Fibroblast of mammary gland (primary cell): Measurements from ENCODE around the gene SMDT1.
A peak's percentile ranks its signal among the peaks of the same experiment; 100 is the strongest.
"Not testable (repeated sequence)": the region's sequence is repeated elsewhere in the genome, so short reads cannot be mapped to it uniquely, and the experiment has no call there.

Experiments used
- DNase-seq: peaks from one replicate; pipeline ENCODE4 v3.0.0-alpha.2; 2010; ENCODE audit warnings: low read depth
- H3K4me3 ChIP-seq: 2 replicates; pipeline ENCODE4 v1.5.1; 2011; ENCODE audit warnings: low read depth, mild to moderate bottlenecking, low read length, moderate library complexity; ENCODE audit not compliant: control insufficient read depth
- TF ChIP-seq, protein P1 (sequence below): conservative IDR thresholded peaks from 2 replicates; pipeline ENCODE4 v1.5.1; 2011; ENCODE audit warnings: low read depth, low read length, inconsistent platforms; ENCODE audit not compliant: control insufficient read depth, insufficient read depth

SMDT1 gene

DNA sequence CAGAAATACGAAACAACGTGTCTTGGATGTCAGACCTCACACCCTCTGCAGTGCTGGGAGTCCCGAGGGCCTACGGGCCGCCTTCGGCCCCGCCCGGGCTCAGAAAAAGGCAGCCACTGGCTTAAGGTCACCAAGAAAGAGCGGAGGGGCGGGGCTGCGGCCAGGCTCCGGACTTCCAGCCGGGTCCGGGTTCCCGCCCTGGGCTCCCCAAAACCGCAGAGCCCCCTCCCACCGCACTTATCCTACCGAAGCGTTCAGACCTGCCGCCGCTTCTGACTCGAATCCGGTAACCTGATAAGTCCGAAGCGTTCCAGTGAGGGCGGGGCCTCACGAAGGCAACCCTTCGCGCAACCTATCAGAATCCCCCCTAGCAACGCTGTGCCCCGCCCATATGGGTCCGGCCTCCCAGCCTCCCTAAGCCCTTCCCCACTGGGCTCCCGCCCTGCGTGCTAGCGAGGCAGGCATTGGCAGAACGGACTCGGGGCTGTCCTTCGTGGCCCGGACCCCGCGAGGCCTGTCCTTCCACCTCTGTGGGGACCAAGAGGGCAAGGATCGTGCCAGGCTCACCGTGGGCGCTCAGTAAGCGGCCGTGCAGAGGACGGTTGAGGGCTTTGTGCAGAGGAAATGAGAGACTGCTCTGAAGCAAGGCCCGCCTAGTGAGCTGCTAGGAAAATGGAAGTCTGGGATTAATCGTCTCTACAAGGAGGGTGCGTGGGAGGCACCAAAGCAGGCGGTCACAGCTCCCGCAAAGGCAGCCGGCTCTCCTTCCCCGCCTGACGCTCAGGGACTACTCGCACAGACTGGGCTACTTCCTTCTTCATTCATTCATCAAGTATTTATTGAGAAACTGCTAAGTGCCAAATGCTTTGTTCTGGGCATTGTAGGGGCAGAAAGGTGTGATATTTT is 8.7 kb upstream of the SMDT1 start, which contains the start of gene NAGA:
NAGA (minus strand) TSS at position 296 of the 906 bp plus-strand sequence. CDS start 515 bp downstream, outside the sequence.
- TF ChIP-seq, protein P1, sequence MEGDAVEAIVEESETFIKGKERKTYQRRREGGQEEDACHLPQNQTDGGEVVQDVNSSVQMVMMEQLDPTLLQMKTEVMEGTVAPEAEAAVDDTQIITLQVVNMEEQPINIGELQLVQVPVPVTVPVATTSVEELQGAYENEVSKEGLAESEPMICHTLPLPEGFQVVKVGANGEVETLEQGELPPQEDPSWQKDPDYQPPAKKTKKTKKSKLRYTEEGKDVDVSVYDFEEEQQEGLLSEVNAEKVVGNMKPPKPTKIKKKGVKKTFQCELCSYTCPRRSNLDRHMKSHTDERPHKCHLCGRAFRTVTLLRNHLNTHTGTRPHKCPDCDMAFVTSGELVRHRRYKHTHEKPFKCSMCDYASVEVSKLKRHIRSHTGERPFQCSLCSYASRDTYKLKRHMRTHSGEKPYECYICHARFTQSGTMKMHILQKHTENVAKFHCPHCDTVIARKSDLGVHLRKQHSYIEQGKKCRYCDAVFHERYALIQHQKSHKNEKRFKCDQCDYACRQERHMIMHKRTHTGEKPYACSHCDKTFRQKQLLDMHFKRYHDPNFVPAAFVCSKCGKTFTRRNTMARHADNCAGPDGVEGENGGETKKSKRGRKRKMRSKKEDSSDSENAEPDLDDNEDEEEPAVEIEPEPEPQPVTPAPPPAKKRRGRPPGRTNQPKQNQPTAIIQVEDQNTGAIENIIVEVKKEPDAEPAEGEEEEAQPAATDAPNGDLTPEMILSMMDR, result no peak
- peak within 1 kb of the TSS; percentile 60 for H3K4me3 ChIP-seq

DNA sequence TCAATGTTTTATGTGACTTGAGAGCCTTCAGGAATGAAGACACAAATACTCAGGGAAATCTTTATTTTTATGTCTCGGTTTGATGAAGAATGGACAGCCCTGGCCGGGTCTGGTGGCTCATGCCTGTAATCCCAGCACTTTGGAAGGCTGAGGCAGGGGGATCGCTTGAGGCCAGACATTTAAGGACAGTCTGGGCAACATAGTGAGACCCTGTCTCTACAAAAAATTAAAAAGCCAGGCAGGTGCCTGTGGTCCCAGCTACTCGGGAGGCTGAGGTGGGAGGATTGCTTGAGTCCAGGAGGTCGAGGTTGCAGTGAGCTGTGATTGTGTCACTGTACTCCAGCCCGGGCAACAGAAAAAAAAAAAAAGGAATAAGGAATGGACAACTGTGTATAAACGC is 8.0 kb upstream of the SMDT1 start:
- not testable (repeated sequence) for H3K4me3 ChIP-seq, DNase-seq

More for the DNA sequence above, 8.7 kb upstream of the SMDT1 start, which contains the start of gene NAGA:
- DNase-seq, result peak; percentile 95

DNA sequence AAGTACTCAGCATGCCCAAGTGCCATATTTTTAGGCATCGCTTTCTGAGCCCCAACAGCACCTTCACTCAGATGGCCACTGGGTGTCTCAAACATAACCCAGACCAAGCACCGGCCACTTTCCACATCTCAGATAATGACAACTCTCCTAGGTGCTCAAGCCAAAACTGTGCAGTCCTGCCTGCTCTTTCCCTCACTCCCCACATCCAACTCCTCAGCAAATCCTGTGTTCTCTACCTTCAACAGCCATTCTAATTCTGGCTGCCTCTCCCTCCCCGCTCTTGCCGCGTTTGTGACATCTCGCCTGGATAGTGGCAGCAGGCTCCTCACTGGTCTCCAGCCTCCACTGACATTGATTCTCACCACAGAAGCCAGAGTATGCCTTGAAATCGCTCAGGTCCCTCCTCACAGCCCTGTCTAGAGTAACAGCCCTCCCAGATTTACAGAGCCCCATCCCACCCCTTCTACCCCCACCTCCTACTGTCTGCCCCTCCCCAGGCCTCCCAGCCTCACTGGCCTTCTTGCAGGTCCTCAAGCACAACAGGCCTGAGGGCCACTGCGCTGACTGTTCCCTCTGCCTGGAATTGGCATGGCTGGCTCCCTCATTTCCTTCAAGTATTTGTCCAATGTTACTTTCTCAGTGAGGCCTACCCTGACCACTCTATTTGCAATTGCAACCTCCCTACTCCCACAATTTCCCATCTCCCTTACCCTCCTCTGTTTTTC is 6.7 kb upstream of the SMDT1 start:
- TF ChIP-seq, protein P1, result no peak
- DNase-seq, result no peak

DNA sequence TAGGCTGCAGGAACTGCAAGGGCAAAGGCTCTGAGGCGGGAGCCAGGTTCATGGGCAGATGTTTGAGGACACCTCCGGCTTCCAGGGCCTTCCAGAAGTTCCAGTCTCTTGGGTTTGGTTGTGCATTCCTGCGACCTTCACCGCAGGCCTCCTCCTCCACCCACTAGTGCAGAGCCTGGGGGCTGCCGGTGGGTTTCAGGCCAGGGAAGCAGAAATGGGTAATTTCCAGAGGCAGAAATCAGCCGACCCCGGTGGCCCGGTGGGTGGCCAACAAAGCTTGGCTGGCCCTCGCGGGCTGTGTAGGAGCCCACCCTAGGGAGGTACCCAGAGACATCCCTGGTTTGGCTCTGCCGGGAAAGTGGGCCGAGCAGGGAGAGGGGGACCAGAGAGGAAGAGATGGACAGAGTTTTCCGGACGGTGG is 5.9 kb upstream of the SMDT1 start:
- H3K4me3 ChIP-seq, result peak overlapping the region; percentile 66
- DNase-seq, result no peak
- TF ChIP-seq, protein P1, result no peak

More for the DNA sequence above, 6.7 kb upstream of the SMDT1 start:
- H3K4me3 ChIP-seq, result no peak overlapping the region

- peak within 1 kb of the TSS; percentile 66 for H3K4me3 ChIP-seq
- TF ChIP-seq, protein P1, result peak; percentile 40
- DNase-seq, result peak; percentile 34
These were observed 5.2 kb upstream of the SMDT1 start, which contains the start of gene PHETA2 for GRCh38 chr22:42074132-42074811. TSS of gene PHETA2 (plus strand) at chr22:42074248. CDS start at chr22:42077294, 3,046 bp downstream.

GRCh38 chr22:42074846-42075676 is 4.4 kb upstream of the SMDT1 start:
- peak overlapping the region; percentile 66 for H3K4me3 ChIP-seq
- TF ChIP-seq, protein P1, result no peak
- no peak for DNase-seq
